ENCODE measurements around the gene ME3.

- no peak for TF ChIP-seq CTCF (IDR thresholded peaks at IDR 0.05)
- no peak for TF ChIP-seq POLR2A (IDR thresholded peaks at IDR 0.05)
Observed at GRCh38 chr11:86510674-86511073, 161.7 kb downstream of the ME3 start.

All from gastroesophageal sphincter (tissue), 3 donors.